CD14-positive monocyte (primary cell): ENCODE results near the gene IL22. TPM values are rescaled to one million over a fixed set of nuclear protein-coding genes. Genes with fewer than 3 reads are reported as not detected.

Source experiments
- DNase-seq, 3 donors: peaks; one replicate each; pipeline ENCODE4 v3.0.0-alpha.2; 2011 to 2022
- H2AFZ ChIP-seq: 2 replicates; pipeline ENCODE4 v1.6.0; 2012; ENCODE audit warnings: mild to moderate bottlenecking, low read depth, low read length, inconsistent platforms; ENCODE audit not compliant: insufficient read depth, poor library complexity, severe bottlenecking
- H3K27ac ChIP-seq, 2 donors: 1 replicate in 1 of 2; 2 replicates in 1 of 2; pipeline ENCODE4 v1.5.1; 2012 to 2013; ENCODE audit warnings: low read length in 2 of 2, control low read depth in 1 of 2, inconsistent platforms in 1 of 2, low read depth in 1 of 2, mild to moderate bottlenecking in 1 of 2
- H3K27me3 ChIP-seq, 2 donors: one replicate each; pipeline versions ENCODE4 v1.6.0 to v1.6.1; 2011 to 2013; ENCODE audit warnings: low read length in 2 of 2; ENCODE audit not compliant: control insufficient read depth in 2 of 2, insufficient read depth in 2 of 2
- H3K36me3 ChIP-seq, 2 donors: replicated peaks in 1 of 2; 1 replicate in 1 of 2; 2 replicates in 1 of 2; pipeline versions ENCODE4 v1.5.1 to v1.6.1; 2012 to 2013; ENCODE audit warnings: low read length in 2 of 2, control low read depth in 1 of 2, inconsistent platforms in 1 of 2, mild to moderate bottlenecking in 1 of 2; ENCODE audit not compliant: insufficient read depth in 2 of 2, control insufficient read depth in 1 of 2
- H3K4me1 ChIP-seq, 2 donors: 1 replicate in 1 of 2; 2 replicates in 1 of 2; pipeline versions ENCODE4 v1.5.1 to v1.6.1; 2012 to 2013; ENCODE audit warnings: low read length in 2 of 2, control low read depth in 1 of 2, inconsistent platforms in 1 of 2, mild to moderate bottlenecking in 1 of 2, moderate library complexity in 1 of 2; ENCODE audit not compliant: insufficient read depth in 2 of 2, control insufficient read depth in 1 of 2
- H3K4me2 ChIP-seq: replicated peaks from 2 replicates; pipeline ENCODE3; 2012; ENCODE audit warnings: low read length, moderate library complexity, mild to moderate bottlenecking; ENCODE audit not compliant: poor library complexity, severe bottlenecking; ENCODE audit errors: extremely low read depth
- H3K4me3 ChIP-seq, 3 experiments: fragments of 200-600 bp in 1 of 3; sonication (generic) in 1 of 3; replicated peaks in 1 of 3; 1 replicate in 2 of 3; 2 replicates in 1 of 3; pipeline ENCODE4 v1.5.1; 2011 to 2013; ENCODE audit warnings: low read length in 3 of 3, mild to moderate bottlenecking in 3 of 3, control low read depth in 2 of 3, low read depth in 2 of 3, inconsistent platforms in 1 of 3, moderate library complexity in 1 of 3
- H3K79me2 ChIP-seq: 2 replicates; pipeline ENCODE4 v1.6.0; 2012; ENCODE audit warnings: mild to moderate bottlenecking, control low read depth, inconsistent platforms, low read length, moderate library complexity; ENCODE audit not compliant: insufficient read depth
- H3K9ac ChIP-seq: 2 replicates; pipeline ENCODE4 v1.6.0; 2017; ENCODE audit warnings: low read length, mild to moderate bottlenecking; ENCODE audit not compliant: insufficient read depth, poor library complexity, severe bottlenecking
- H3K9me3 ChIP-seq, 2 donors: replicated peaks in 1 of 2; 1 replicate in 1 of 2; 2 replicates in 1 of 2; pipeline versions ENCODE4 v1.5.1 to v1.6.1; 2012 to 2013; ENCODE audit warnings: low read length in 2 of 2, control low read depth in 1 of 2; ENCODE audit not compliant: control insufficient read depth in 1 of 2, insufficient read depth in 1 of 2
- H4K20me1 ChIP-seq: 2 replicates; pipeline ENCODE4 v1.6.0; 2012; ENCODE audit warnings: mild to moderate bottlenecking, low read length, control low read depth, moderate library complexity; ENCODE audit not compliant: insufficient read depth
- H3K27ac Mint-ChIP-seq, 7 donors: one replicate each; pipeline ENCODE4 v1.8.0; 2020; ENCODE audit warnings: mild to moderate bottlenecking in 7 of 7, mixed read lengths in 7 of 7, moderate library complexity in 6 of 7, inconsistent platforms in 2 of 7
- H3K27me3 Mint-ChIP-seq, 3 donors: one replicate each; pipeline ENCODE4 v1.8.0; 2021 to 2022; ENCODE audit warnings: low read depth in 3 of 3, mild to moderate bottlenecking in 3 of 3, mixed read lengths in 3 of 3, moderate library complexity in 3 of 3, inconsistent platforms in 1 of 3
- H3K36me3 Mint-ChIP-seq, 2 donors: one replicate each; pipeline ENCODE4 v1.8.0; 2020; ENCODE audit warnings: mixed read lengths in 2 of 2, inconsistent platforms in 1 of 2, mild to moderate bottlenecking in 1 of 2
- H3K4me1 Mint-ChIP-seq: one replicate; pipeline ENCODE4 v1.8.0; 2020; ENCODE audit warnings: mild to moderate bottlenecking, mixed read lengths
- H3K4me3 Mint-ChIP-seq, 2 donors: one replicate each; pipeline ENCODE4 v1.8.0; 2020; ENCODE audit warnings: mild to moderate bottlenecking in 2 of 2, mixed read lengths in 2 of 2, moderate library complexity in 1 of 2
- H3K9me3 Mint-ChIP-seq, 7 donors: one replicate each; pipeline ENCODE4 v1.8.0; 2020 to 2022; ENCODE audit warnings: mixed read lengths in 7 of 7, mild to moderate bottlenecking in 6 of 7, moderate library complexity in 6 of 7, inconsistent platforms in 2 of 7
- WGBS: methylation state at CpG from one replicate; pipeline ENCODE4 v1.1.5; 2013; ENCODE audit warnings: missing lambda C conversion rate; ENCODE audit not compliant: insufficient coverage; 5-methylcytosine and 5-hydroxymethylcytosine counted together
- intact Hi-C, 2 donors: fragments of 100-400 bp; cut with micrococcal nuclease; formaldehyde crosslinking; loops; one replicate each; pipeline versions ENCODE4 v1.15.0 to v1.15.1; 2023
- polyA plus RNA-seq, 3 donors: library from polyadenylated mRNA; depleted of rRNA in 1 of 3; unstranded in 2 of 3; stranded (reverse) in 1 of 3; fragments of 300-500 nt in 2 of 3; fragments of >200 nt in 1 of 3; fragmentation: Illumina TruSeq in 2 of 3; gene quantifications; 1 replicate in 2 of 3; 2 replicates in 1 of 3; pipeline ENCODE4 v1.2.3, GENCODE V29; 2012 to 2021
- TF ChIP-seq, protein P1 (sequence below): fragments of 200-600 bp; IDR thresholded peaks from one replicate; pipeline ENCODE4 v1.8.0; 2022; ENCODE audit warnings: antibody characterized with exemption, mild to moderate bottlenecking

Gene IL22
- polyA plus RNA-seq, 3 donors = not detected

DNA sequence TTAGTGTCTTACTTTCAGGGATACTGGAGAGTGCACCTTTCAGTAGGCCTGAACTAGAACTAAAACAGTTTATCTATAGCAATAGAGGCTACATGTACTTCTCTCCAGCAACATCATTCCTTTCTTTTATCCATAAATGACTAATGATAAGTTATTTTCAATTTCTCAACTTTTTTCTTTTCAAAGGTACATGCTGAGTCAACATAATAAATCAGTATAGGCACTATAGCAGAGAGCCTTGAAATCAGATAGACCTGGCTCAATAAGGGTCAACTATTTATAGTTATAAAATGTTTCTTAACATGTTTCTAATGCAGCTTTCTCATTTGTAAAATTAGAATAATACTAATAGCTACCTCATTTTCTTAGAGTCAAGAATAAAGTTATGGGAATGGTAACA, 5.6 kb downstream of the IL22 start:
- H4K20me1 ChIP-seq = no peaks in the 10 kb centered on the region
- H3K4me1 ChIP-seq = no peaks in the 10 kb centered on the region
- H3K36me3 Mint-ChIP-seq = no peaks in the 10 kb centered on the region
- no peak overlapping the region for H2AFZ ChIP-seq
- no peaks in the 10 kb centered on the region for H3K27me3 ChIP-seq
- no peak overlapping the region for H3K4me3 ChIP-seq
- DNase-seq = no peak
- intact Hi-C loops = no loop called here
- no peaks in the 10 kb centered on the region for H3K9me3 ChIP-seq
- TF ChIP-seq, protein P1, sequence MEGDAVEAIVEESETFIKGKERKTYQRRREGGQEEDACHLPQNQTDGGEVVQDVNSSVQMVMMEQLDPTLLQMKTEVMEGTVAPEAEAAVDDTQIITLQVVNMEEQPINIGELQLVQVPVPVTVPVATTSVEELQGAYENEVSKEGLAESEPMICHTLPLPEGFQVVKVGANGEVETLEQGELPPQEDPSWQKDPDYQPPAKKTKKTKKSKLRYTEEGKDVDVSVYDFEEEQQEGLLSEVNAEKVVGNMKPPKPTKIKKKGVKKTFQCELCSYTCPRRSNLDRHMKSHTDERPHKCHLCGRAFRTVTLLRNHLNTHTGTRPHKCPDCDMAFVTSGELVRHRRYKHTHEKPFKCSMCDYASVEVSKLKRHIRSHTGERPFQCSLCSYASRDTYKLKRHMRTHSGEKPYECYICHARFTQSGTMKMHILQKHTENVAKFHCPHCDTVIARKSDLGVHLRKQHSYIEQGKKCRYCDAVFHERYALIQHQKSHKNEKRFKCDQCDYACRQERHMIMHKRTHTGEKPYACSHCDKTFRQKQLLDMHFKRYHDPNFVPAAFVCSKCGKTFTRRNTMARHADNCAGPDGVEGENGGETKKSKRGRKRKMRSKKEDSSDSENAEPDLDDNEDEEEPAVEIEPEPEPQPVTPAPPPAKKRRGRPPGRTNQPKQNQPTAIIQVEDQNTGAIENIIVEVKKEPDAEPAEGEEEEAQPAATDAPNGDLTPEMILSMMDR = no peak
- no peak overlapping the region for H3K27ac ChIP-seq
- H3K79me2 ChIP-seq = no peaks in the 10 kb centered on the region
- no peaks in the 10 kb centered on the region for H3K9me3 Mint-ChIP-seq
- no peak overlapping the region for H3K4me2 ChIP-seq
- no peak overlapping the region for H3K27ac Mint-ChIP-seq
- H3K36me3 ChIP-seq = no peaks in the 10 kb centered on the region
- H3K27me3 Mint-ChIP-seq = peaks cover 0 to 3% (median 2%) of the 10 kb centered on the region in 3 donors
- no peak overlapping the region for H3K4me3 Mint-ChIP-seq
- no peak overlapping the region for H3K9ac ChIP-seq
- H3K4me1 Mint-ChIP-seq = no peaks in the 10 kb centered on the region

DNA sequence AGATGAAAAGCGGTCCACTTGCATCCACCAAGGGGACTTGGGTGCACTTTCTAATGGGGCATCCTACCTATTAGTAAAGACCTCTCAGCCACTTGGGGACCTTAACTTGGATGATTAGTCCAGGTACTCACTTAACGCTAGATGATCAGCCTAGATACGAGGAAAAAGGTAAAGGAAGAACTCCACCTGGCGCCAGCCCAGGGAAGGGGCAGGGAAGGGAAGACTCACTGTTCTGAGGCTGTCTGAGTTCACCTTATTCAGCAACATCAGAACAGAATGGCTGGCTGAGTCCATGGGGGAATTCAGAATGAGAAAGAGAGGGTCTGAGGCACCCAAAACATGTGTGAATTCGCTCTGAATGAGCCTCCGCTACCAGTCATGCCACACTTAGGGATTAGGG, 7.1 kb downstream of the IL22 start:
- H3K27ac Mint-ChIP-seq = no peak overlapping the region
- Histone ChIP-seq H3K36me3 (no peaks in the 10 kb centered on the region), H2AFZ (no peak overlapping the region), H4K20me1 (no peaks in the 10 kb centered on the region), H3K4me3 (no peak overlapping the region), H3K27ac (no peak overlapping the region), H3K79me2 (no peaks in the 10 kb centered on the region), H3K4me1 (peaks cover 0 to 3% of the 10 kb centered on the region in 2 donors), H3K27me3 (no peaks in the 10 kb centered on the region), H3K9ac (no peak overlapping the region), H3K9me3 (no peaks in the 10 kb centered on the region), H3K4me2 (no peak overlapping the region)
- peaks cover 0 to 1% (median 0%) of the 10 kb centered on the region in 3 donors for H3K27me3 Mint-ChIP-seq
- H3K36me3 Mint-ChIP-seq = no peaks in the 10 kb centered on the region
- DNase-seq = no peak
- TF ChIP-seq, protein P1 = no peak
- H3K4me3 Mint-ChIP-seq = no peak overlapping the region
- intact Hi-C loops = no loop called here
- peaks cover under 1% of the 10 kb centered on the region for H3K4me1 Mint-ChIP-seq
- WGBS = 100% methylated on average over 3 of the region's 6 CpGs
- H3K9me3 Mint-ChIP-seq = no peaks in the 10 kb centered on the region
